RWPE1 (cell line): Measurements from ENCODE around the gene PAK4.
A peak's percentile ranks its signal among the peaks of the same experiment; 100 is the strongest.

Experiments
- CTCF ChIA-PET: fragments of 350-600 bp; sonication (Branson Sonifier 250); formaldehyde crosslinking; extraction: SDS; loops from one replicate; lab custom pipeline; 2021; lab: Yijun Ruan, JAX
- POLR2A ChIA-PET: fragments of 400-600 bp; formaldehyde crosslinking; extraction: SDS; loops from one replicate; lab custom pipeline; 2020; ENCODE audit warnings: antibody characterized with exemption; ENCODE audit not compliant: low non-redundant PET; lab: Yijun Ruan, JAX
- DNase-seq: peaks from one replicate; pipeline ENCODE4 v3.0.0; 2012; ENCODE audit warnings: low spot score
- H3K27ac ChIP-seq: fragments of 450-650 bp; 2 replicates; pipeline ENCODE4 v1.5.1; 2017
- TF ChIP-seq, protein P1 (sequence below): fragments of 450-650 bp; conservative IDR thresholded peaks from 2 replicates; pipeline ENCODE4 v1.5.1; 2017; ENCODE audit warnings: low read depth, mild to moderate bottlenecking

PAK4 gene

DNA sequence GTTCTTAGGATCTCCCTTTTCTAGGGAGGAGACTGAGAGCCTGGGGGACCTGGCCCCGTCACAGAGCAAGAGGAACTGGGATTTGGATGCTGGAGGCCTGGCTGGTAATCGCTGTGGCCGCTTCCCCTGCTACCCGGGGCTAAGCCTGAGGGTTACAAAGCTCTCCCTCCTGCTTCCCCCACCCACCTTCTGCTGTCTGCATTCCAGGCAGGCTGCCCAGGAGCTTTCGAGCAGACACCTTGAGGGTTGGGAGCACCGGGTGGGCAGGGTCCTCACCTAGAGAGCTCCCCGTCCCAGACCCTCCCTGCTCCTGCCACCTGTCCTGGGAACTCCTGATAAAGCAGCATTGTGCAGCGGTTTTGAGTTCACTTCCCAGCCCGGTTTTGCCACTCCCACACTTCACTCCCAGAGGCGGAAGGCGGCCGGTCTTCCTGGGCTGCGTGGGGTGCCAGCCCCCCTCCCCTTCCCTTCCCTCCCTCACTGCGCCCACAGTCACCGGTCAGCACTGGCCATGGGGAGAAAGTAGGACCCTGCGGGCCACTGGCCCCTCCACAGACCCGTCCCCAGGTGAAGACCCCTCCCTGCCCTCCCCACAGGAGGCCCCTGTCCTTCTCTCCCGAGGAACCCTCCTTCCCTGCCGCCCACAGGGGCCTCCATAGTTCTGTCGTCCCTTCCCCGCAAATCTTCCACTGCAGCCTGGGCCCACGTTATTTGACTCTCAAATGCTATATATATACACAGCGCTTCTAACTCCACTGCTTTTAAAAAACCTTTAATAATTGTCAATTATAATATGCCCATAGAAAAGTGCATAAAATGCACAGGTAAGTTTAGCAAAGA is 8.1 kb downstream of the PAK4 start:
- DNase-seq, result no peak
- ChIA-PET POLR2A (no interaction called here), CTCF (interaction anchor here (0.6 kb wide), 1 partner anchor 16 kb away, joined by 3 read pairs; no protein-coding TSS in a partner anchor)
- TF ChIP-seq, protein P1, sequence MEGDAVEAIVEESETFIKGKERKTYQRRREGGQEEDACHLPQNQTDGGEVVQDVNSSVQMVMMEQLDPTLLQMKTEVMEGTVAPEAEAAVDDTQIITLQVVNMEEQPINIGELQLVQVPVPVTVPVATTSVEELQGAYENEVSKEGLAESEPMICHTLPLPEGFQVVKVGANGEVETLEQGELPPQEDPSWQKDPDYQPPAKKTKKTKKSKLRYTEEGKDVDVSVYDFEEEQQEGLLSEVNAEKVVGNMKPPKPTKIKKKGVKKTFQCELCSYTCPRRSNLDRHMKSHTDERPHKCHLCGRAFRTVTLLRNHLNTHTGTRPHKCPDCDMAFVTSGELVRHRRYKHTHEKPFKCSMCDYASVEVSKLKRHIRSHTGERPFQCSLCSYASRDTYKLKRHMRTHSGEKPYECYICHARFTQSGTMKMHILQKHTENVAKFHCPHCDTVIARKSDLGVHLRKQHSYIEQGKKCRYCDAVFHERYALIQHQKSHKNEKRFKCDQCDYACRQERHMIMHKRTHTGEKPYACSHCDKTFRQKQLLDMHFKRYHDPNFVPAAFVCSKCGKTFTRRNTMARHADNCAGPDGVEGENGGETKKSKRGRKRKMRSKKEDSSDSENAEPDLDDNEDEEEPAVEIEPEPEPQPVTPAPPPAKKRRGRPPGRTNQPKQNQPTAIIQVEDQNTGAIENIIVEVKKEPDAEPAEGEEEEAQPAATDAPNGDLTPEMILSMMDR, result no peak
- peak overlapping the region; percentile 21 for H3K27ac ChIP-seq

DNA sequence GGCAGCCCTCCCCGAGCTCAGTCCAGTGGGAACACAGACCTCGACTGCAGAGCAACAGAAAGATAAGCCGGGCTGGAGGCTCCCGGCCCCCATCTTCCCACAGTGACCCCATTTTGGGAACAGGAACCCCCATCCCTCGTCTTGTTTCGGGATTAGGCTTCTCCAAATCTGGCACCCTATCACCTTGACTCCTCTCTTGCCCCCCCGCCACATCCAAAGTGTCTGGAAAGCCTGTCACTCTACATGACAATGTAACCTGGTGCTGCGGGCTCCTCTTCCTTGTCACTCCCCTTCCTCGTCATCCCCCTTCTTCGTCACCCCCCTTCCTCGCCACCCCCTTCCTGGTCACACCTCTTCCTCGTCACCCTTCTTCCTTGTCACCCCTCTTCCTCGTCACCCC is 10.1 kb downstream of the PAK4 start:
- TF ChIP-seq, protein P1, result no peak
- ChIA-PET CTCF (no interaction called here), POLR2A (no interaction called here)
- DNase-seq, result no peak
- H3K27ac ChIP-seq, result no peak overlapping the region

DNA sequence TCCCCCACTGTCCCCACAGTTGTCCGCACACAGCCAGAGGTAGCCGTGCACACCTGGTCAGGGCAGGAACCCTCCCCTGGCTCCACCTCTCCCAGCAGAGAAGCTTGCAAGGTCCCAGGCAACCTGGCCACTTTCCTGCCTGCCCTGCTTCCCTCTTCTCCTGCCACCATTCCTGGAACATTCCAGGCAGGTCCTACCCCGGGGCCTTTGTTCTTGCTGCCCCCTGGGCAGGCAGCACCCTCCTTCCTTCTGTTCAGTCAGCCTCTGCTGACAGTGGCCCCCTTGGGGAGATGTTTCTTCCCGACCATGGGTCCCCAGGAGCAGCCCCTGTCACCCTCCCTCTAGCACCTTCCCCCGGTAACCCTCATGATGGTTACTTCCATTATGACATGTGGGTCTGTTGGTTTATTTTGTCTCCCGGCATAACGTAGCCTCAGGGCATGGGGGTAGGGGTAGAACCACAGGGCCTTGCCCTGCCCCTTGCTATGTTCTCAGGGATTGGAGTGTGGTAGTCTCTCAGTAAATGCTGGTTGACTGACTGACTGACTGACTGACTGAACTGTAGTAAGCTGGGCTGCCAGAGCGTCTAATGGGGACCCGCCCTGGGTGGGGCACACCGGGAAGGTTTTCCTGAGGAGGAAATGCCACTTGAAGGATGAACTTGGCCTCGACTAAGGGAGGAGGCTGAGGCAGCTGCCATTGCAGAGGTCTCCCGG is 10.8 kb downstream of the PAK4 start:
- ChIA-PET CTCF (interaction anchor here (0.9 kb wide), 1 partner anchor 30 kb away, joined by 7 read pairs; no protein-coding TSS in a partner anchor), POLR2A (no interaction called here)
- TF ChIP-seq, protein P1, result no peak
- peak overlapping the region; percentile 50 for H3K27ac ChIP-seq
- no peak for DNase-seq

DNA sequence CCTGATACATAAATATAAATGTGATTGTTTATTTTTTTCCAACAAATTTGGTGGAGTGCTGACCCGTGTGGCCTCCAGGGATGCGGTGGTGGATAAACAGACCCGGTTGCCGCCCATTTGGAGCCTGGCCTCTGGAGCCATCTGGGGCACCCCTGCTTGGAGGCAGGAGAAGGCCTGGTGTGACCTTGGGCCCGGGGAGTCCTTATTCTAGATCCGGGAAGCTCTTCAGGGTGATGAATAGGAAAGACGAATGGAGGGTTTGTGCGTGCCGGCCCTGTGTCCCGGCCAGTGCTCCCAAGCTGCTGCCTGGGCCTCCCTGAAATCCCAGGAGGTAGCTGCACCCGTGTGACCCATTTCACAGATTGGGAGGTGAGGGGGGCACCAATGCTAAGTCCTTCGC is 11.5 kb downstream of the PAK4 start:
- DNase-seq, result no peak
- ChIA-PET POLR2A (no interaction called here), CTCF (interaction anchor here (0.7 to 0.9 kb wide), 2 partner anchors 16 to 29 kb away, joined by 3 to 7 read pairs; no protein-coding TSS in a partner anchor)
- TF ChIP-seq, protein P1, result no peak
- peak overlapping the region; percentile 50 for H3K27ac ChIP-seq

DNA sequence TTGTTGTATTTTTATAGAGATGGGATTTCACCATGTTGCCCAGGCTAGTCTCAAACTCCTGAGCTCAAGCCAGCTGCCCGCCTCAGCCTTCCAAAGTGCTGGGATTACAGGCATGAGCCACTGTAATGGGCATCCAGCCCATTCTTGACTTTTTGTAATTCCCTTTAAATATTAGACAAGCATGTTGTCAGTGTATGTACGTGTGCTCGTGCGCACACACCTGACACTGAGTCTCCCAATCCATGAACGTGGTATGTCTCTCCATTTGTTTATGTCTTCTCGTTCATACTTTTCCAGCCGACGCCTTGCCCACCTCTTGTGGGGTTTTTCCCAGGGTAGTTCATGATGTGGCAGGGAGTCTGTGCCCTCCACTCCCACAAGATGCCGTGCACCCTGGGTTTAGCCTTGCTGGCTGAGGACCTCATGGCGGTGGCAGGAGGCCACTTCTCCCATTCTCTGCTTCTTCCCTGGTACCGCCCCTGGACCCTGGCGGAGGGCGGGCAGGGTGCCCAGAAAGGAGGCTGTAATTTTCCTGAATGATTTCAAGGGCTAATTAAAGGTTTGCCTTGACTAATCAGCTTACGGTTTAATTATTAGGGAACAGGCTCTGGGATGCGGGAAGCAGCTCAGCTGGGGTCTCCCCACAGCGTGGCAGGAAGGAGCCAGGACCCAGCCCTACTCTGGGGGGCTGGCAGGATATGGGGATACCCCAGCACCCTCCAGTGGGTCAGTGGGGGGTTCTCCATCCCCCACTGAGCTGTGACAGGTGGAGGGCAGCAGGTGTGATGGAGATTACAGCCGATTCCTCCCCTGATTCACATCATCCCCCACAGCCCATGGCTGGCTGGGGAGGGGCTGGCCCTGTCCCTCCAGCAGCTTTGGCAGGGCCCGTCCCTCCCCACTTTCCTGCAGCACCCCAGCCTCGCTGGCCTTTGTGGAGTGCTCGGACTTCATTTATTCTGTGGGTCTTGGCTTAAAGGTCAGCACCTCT is 12.9 kb downstream of the PAK4 start:
- CTCF ChIA-PET, result no interaction called here
- DNase-seq, result no peak
- H3K27ac ChIP-seq, result peak overlapping the region; percentile 50; the same call in 1 of the 2 replicates
- TF ChIP-seq, protein P1, result no peak
- POLR2A ChIA-PET, result interaction anchor here (0.5 to 0.6 kb wide), 2 partner anchors 781 to 1126 kb away, joined by 3 to 5 read pairs; no protein-coding TSS in a partner anchor
